HUES48 (cell line): ENCODE data around the gene BCO1.

Source experiments
- H3K27ac ChIP-seq: one replicate; pipeline ENCODE4 v1.7.0; 2013; ENCODE audit warnings: low read depth, low read length, inconsistent platforms
- H3K27me3 ChIP-seq: 2 replicates; pipeline ENCODE4 v1.6.1; 2013; ENCODE audit warnings: mild to moderate bottlenecking, low read length; ENCODE audit not compliant: control insufficient read depth, insufficient read depth
- H3K36me3 ChIP-seq: 2 replicates; pipeline ENCODE4 v1.6.1; 2013; ENCODE audit warnings: low read length; ENCODE audit not compliant: control insufficient read depth, insufficient read depth
- H3K4me1 ChIP-seq: 2 replicates; pipeline ENCODE4 v1.6.1; 2013; ENCODE audit warnings: mild to moderate bottlenecking, low read length; ENCODE audit not compliant: control insufficient read depth, insufficient read depth
- H3K4me3 ChIP-seq: 2 replicates; pipeline ENCODE4 v1.5.1; 2013; ENCODE audit warnings: mild to moderate bottlenecking, low read depth, low read length
- H3K9ac ChIP-seq: 2 replicates; pipeline ENCODE4 v1.6.1; 2013; ENCODE audit warnings: mild to moderate bottlenecking, low read depth, low read length, moderate library complexity
- H3K9me3 ChIP-seq: 2 replicates; pipeline ENCODE4 v1.6.1; 2013; ENCODE audit warnings: low read length; ENCODE audit not compliant: control insufficient read depth, insufficient read depth

Gene BCO1, protein sequence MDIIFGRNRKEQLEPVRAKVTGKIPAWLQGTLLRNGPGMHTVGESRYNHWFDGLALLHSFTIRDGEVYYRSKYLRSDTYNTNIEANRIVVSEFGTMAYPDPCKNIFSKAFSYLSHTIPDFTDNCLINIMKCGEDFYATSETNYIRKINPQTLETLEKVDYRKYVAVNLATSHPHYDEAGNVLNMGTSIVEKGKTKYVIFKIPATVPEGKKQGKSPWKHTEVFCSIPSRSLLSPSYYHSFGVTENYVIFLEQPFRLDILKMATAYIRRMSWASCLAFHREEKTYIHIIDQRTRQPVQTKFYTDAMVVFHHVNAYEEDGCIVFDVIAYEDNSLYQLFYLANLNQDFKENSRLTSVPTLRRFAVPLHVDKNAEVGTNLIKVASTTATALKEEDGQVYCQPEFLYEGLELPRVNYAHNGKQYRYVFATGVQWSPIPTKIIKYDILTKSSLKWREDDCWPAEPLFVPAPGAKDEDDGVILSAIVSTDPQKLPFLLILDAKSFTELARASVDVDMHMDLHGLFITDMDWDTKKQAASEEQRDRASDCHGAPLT

GRCh38 chr16:81238296-81239011 lies at the start of gene BCO1:
BCO1 (plus strand) TSS chr16:81238689; CDS start chr16:81238909, 220 bp downstream.
- Histone ChIP-seq H3K27me3 (no peaks in the 10 kb centered on the region), H3K9ac (peak within 1 kb of the TSS; percentile 30; the same call in 1 of the 2 replicates), H3K9me3 (no peaks in the 10 kb centered on the region), H3K4me1 (peaks cover 23% of the 10 kb centered on the region), H3K36me3 (no peaks in the 10 kb centered on the region), H3K4me3 (peak within 1 kb of the TSS; percentile 50), H3K27ac (peak within 1 kb of the TSS; percentile 75)

DNA sequence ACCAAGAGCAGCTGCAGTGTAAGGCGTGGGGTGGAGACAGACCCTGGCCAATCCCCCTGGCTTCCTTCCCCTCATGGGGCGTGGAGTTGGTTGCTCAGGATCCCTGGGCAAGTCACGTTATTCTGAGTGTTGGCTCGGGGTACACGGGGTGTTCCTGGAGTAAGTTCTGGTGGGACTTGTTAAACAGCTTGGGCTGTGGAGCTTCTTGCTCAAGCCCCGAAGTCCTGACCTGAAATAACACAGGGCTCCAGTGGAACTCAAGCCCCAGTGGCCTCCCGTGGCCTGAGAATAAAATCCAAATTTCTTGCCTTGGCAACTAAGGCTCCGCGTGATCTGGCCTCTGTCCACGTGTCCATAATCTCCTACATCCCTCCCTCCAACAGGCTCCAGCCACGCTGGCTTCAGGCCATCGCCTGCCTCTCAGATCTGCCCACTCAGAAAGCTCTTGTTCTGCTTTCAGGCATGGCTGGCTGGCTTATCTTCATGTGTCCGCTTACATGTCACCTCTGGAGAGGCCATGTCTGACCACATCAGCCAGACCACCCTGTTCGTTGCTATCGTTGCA lies 49.3 kb upstream of the BCO1 start:
- Histone ChIP-seq H3K9me3 (no peaks in the 10 kb centered on the region), H3K27ac (no peak overlapping the region), H3K4me1 (no peaks in the 10 kb centered on the region), H3K27me3 (no peaks in the 10 kb centered on the region), H3K36me3 (no peaks in the 10 kb centered on the region), H3K4me3 (no peak overlapping the region), H3K9ac (no peak overlapping the region)

GRCh38 chr16:81190667-81191066 lies 47.8 kb upstream of the BCO1 start:
- Histone ChIP-seq H3K9ac (no peak overlapping the region), H3K4me1 (no peaks in the 10 kb centered on the region), H3K27me3 (no peaks in the 10 kb centered on the region), H3K4me3 (no peak overlapping the region), H3K9me3 (no peaks in the 10 kb centered on the region), H3K36me3 (no peaks in the 10 kb centered on the region), H3K27ac (no peak overlapping the region)

- no peak overlapping the region for H3K27ac ChIP-seq
- no peaks in the 10 kb centered on the region for H3K36me3 ChIP-seq
- H3K9me3 ChIP-seq: no peaks in the 10 kb centered on the region
- no peaks in the 10 kb centered on the region for H3K27me3 ChIP-seq
- no peak overlapping the region for H3K9ac ChIP-seq
- no peaks in the 10 kb centered on the region for H3K4me1 ChIP-seq
- no peak overlapping the region for H3K4me3 ChIP-seq
These were observed 42.5 kb upstream of the BCO1 start for GRCh38 chr16:81195885-81196534.

DNA sequence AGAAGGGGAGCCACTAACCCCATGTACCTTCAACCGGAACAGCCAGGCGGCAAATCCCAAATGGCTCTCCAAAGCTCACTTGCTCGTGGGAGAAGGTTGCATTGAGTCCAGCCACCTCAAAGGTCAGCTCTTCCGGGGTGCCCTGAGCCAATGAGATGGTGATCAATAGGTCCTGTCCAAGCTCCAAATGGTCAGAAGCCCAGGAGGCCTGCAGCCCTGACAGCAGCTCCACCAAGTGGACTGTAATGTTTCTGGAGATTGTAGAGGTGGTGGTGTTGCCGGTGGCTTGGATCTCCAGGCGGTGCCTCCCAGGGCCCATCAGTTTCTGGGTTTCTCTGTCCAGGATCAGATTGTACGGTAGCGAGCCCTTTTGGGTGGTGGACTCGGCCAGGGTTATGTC lies 39.9 kb upstream of the BCO1 start:
- Histone ChIP-seq H3K9ac (no peak overlapping the region), H3K27ac (no peak overlapping the region), H3K4me3 (no peak overlapping the region), H3K9me3 (no peaks in the 10 kb centered on the region), H3K4me1 (no peaks in the 10 kb centered on the region), H3K36me3 (no peaks in the 10 kb centered on the region), H3K27me3 (no peaks in the 10 kb centered on the region)

- no peak overlapping the region for H3K4me3 ChIP-seq
- no peaks in the 10 kb centered on the region for H3K27me3 ChIP-seq
- H3K4me1 ChIP-seq: no peaks in the 10 kb centered on the region
- no peaks in the 10 kb centered on the region for H3K9me3 ChIP-seq
- H3K27ac ChIP-seq: no peak overlapping the region
- no peak overlapping the region for H3K9ac ChIP-seq
- no peaks in the 10 kb centered on the region for H3K36me3 ChIP-seq
These were observed 37.2 kb upstream of the BCO1 start for GRCh38 chr16:81201267-81201666.

GRCh38 chr16:81204798-81205680 lies 33.5 kb upstream of the BCO1 start:
- Histone ChIP-seq H3K27ac (no peak overlapping the region), H3K9me3 (no peaks in the 10 kb centered on the region), H3K36me3 (no peaks in the 10 kb centered on the region), H3K27me3 (no peaks in the 10 kb centered on the region), H3K9ac (no peak overlapping the region), H3K4me1 (no peaks in the 10 kb centered on the region), H3K4me3 (no peak overlapping the region)

DNA sequence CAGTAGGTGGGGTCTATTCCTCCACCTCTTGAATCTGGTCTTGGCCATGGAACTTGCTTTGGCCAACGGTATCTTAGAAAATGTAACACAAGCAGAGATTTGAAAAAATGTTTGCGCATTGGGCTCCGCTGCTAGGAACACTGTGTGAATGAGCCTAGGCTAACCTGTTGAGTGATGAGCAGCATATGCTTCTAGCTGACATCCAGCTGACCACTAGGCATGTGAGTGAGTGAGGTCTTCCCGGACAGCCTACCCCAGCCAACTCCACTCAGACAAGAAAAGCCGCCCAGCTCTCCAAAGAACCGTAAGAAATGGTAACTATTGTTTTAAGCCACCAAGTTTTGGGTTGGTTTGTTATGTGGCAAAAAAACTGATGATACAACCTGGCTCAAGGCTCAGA lies 31.4 kb upstream of the BCO1 start:
- Histone ChIP-seq H3K36me3 (no peaks in the 10 kb centered on the region), H3K4me1 (no peaks in the 10 kb centered on the region), H3K9ac (no peak overlapping the region), H3K27ac (no peak overlapping the region), H3K9me3 (no peaks in the 10 kb centered on the region), H3K4me3 (no peak overlapping the region), H3K27me3 (no peaks in the 10 kb centered on the region)

DNA sequence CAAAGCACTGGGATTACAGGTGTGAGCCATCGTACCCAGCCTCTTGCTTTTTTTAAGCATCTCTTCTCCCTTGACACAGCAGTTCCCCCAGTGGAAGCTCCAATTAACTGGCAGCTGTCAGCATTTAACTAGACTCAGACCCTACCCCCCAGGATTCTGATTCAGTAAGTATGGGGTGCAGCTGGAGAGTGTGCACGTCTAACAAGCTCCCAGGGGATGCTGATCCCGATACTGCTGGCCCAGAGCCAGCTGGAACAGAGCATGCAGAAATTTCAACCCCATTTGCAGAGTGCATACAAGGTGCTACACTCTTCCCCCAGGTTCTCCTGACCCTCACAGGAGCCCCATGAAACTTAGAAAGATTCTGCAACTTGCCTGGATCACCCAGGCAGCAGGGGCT lies 27.7 kb upstream of the BCO1 start:
- H3K36me3 ChIP-seq: no peaks in the 10 kb centered on the region
- H3K4me1 ChIP-seq: no peaks in the 10 kb centered on the region
- no peak overlapping the region for H3K9ac ChIP-seq
- H3K27me3 ChIP-seq: no peaks in the 10 kb centered on the region
- H3K9me3 ChIP-seq: no peaks in the 10 kb centered on the region
- no peak overlapping the region for H3K27ac ChIP-seq
- H3K4me3 ChIP-seq: no peak overlapping the region

- Histone ChIP-seq H3K9me3 (no peaks in the 10 kb centered on the region), H3K9ac (no peak overlapping the region), H3K4me1 (no peaks in the 10 kb centered on the region), H3K27me3 (no peaks in the 10 kb centered on the region), H3K4me3 (no peak overlapping the region), H3K27ac (no peak overlapping the region), H3K36me3 (no peaks in the 10 kb centered on the region)
These were observed 25.5 kb upstream of the BCO1 start for GRCh38 chr16:81212830-81213465.
